HFF-Myc (cell line): Measurements from ENCODE around the gene ZFP92.
"Not testable (repeated sequence)": the region's sequence is repeated elsewhere in the genome, so short reads cannot be mapped to it uniquely, and the experiment has no call there.

Source experiments
- DNase-seq: peaks from one replicate; pipeline ENCODE4 v3.0.0-alpha.2; 2011; ENCODE audit warnings: low read depth; ENCODE audit errors: extremely low read depth
- H3K4me3 ChIP-seq: replicated peaks from 2 replicates; pipeline ENCODE4 v1.5.1; 2011; ENCODE audit warnings: low read depth, mild to moderate bottlenecking, control low read depth, low read length
- CTCF ChIP-seq: IDR thresholded peaks from 2 replicates; pipeline ENCODE4 v1.5.1; 2012; ENCODE audit warnings: mild to moderate bottlenecking, low read depth, low read length, control low read depth; ENCODE audit errors: missing control alignments

Gene ZFP92

DNA sequence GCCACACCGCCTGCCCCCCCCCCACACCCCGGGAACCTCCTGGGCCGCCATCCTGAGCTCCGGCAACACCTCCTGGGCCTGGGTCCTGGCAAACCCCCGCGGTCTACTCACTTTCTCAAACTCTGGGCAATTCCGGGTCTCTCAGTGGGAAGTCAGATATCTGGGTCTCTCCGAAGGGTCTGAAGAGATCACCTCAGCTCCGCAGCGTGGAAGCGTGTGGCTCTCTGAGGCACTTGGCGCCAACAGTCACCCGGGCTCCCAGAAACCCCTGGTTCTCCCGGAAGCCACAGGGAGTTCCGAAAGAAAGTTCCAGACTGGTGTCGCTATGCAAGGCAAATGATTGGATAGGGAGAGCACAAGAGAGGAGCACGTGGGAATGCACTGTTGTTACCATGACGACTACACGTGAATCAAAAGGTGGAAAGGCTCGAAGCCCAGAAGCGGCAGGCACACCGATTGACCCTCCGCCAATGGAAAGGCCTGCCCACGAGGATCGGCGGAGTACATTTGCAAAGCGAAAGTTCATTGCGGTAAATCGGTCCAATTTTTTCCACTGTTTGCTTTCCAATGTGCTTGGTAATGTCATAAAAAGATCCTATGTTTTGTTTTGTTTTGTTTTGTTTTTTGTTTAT, 10.0 kb upstream of the ZFP92 start, which contains the start of gene PNMA6E:
Gene PNMA6E, minus strand, starts transcription at position 218 of the 632 bp plus-strand sequence. CDS start 2,501 bp downstream, outside the sequence.
- no peak for DNase-seq
- TF ChIP-seq CTCF, result no peak
- H3K4me3 ChIP-seq, result no peak within 1 kb of the TSS

- H3K4me3 ChIP-seq, DNase-seq: not testable (repeated sequence)
Measured at GRCh38 chrX:153404333-153404732, 6.9 kb upstream of the ZFP92 start.

DNA sequence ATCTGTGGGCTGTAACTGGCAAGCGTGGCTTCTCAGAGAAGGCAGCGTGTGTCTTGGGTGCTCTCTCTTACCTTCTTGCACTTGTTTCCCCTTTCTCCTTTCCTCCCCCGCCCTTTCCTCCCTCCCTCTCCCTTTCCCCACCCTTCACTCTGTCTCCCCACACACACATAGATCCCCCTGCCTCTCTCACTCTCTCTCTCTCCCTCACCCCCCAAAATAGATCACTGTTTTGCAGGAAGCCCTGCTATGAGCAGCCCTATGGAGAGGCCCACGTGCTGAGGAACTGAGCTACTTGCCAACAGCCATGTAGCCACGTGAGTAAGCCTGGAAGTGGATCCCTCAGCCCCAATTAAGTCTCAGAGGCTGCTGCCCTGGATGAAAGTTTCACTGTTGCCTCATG, 5.8 kb upstream of the ZFP92 start:
- no peak overlapping the region for H3K4me3 ChIP-seq
- no peak for TF ChIP-seq CTCF
- no peak for DNase-seq

DNA sequence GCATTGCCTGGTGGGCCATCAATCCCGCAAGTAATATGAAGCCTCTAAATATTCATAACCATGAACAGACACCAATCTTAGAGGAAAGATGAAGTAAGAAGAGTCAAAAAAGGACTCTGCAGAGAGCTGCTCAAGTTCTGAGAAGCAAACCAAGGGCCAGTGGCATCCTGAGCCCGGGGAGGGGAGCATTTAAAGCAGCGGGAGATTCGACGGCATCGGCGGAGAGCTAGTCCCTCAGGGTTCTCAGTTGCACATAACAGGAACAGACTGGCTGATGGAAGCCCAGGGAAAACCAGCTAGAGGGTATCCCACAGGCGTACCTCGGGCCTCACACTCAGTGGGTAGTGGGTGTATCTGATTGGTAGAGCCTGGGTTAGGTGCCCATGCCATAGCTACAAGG, 5.3 kb upstream of the ZFP92 start:
- TF ChIP-seq CTCF, result no peak
- H3K4me3 ChIP-seq, result no peak overlapping the region
- DNase-seq, result no peak

GRCh38 chrX:153406903-153407302, 4.4 kb upstream of the ZFP92 start:
- DNase-seq, result no peak
- no peak overlapping the region for H3K4me3 ChIP-seq
- no peak for TF ChIP-seq CTCF

DNA sequence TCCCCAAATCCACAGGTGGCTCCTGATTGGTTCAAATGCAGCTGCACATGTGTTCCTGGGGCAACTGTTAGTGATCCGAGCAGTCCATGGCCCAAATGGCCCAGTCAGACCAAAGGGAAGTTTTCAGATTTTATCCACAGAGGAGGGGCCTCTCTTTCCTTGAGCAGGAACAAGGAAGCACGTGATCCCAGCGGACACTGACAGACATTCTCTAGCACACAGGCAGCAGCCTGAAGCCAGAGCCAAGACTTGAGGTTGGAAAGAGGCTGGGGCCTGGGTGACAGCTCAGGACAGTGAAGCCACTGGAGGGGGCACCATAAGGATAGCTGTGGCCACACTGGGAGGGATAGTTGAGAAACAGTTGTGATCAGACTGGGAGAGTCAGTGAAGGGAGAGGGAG, 3.5 kb upstream of the ZFP92 start:
- no peak for TF ChIP-seq CTCF
- no peak for DNase-seq
- no peak overlapping the region for H3K4me3 ChIP-seq

DNA sequence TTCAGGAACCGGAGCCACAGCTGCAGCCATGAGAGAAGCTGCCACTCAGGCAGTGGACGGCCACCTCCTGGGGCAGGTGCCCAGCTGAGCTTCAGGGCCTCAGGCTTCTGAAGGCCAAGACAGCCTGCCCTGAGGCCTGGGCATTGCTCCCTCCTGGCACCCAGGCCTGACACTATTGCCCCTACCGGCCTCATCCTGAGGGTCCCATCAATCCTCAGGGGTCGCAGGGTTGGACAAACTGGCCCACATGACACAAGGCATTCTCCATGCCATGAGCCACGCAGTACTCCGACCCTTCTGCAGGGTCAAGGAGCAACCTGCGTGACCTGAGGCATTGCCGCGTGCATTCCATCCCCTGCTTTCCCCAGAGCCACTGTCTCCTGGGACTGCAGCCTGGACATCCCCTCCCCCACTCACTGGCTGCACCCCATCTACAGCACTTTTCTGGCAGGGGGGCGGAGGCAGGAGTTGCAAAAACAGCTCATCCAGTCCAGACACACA, 3.0 kb upstream of the ZFP92 start:
- H3K4me3 ChIP-seq, result no peak overlapping the region
- TF ChIP-seq CTCF, result no peak
- DNase-seq, result no peak
